Hematopoietic multipotent progenitor cell (in vitro differentiated cells): ENCODE results near the gene SCAF8. TPM values are rescaled to one million over a fixed set of nuclear protein-coding genes. Genes with fewer than 3 reads are reported as not detected.
A peak's percentile ranks its signal among the peaks of the same experiment; 100 is the strongest.

ENCODE experiments used
- DNase-seq, 3 donors: peaks; one replicate each; pipeline ENCODE4 v3.0.0-alpha.2; 2011 to 2015; ENCODE audit warnings: low read depth in 2 of 3, low spot score in 2 of 3
- total RNA-seq: library from RNA; depleted of rRNA; stranded (reverse); fragments of >200 nt; gene quantifications from one replicate; pipeline ENCODE4 v1.2.3, GENCODE V29; 2012

The SCAF8 gene
- total RNA-seq, 1 donor = 18.0 TPM

GRCh38 chr6:154830771-154831170 is 97.6 kb downstream of the SCAF8 start:
- no peak for DNase-seq

DNA sequence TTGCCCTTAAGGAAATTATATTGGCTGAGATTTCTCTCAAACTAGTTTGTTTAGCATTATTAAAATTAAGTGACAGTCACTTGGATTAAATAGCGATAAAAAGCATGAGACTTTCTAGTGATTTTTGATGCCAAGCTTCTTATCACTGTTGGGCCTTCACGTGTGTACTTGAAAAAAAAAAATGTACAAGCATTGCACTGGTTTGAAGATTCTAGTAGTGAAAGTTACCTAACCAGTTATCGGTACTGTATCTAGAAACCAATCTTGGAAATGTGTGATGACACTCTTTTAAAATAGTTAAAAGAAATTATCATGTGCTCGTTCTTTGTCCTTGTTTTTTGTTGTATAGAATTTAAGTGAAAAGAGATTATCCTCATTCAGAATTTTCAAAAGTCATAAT is 102.1 kb downstream of the SCAF8 start:
- DNase-seq = no peak

GRCh38 chr6:154839546-154839945 is 106.3 kb downstream of the SCAF8 start:
- DNase-seq = no peak

GRCh38 chr6:154840363-154840762 is 107.1 kb downstream of the SCAF8 start:
- no peak for DNase-seq

DNA sequence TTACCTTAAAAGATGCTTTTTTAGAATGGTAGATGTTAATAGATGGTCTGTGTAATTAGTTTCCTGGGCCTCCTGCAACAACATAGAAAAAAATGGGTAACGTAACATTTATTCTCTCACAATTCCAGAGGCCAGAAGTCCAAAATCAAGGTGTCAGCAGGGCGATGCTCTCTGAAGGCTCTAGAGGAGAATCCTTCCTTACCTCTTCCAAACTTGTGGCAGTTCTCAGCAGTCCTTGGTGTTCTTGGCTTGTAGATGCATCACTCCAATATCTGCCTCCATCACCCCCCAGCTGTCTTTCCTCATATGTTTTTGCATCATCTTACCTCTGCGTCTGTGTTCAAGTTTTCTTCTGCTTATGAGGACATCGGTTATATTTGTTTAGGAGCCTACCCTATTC is 107.9 kb downstream of the SCAF8 start:
- no peak for DNase-seq

DNA sequence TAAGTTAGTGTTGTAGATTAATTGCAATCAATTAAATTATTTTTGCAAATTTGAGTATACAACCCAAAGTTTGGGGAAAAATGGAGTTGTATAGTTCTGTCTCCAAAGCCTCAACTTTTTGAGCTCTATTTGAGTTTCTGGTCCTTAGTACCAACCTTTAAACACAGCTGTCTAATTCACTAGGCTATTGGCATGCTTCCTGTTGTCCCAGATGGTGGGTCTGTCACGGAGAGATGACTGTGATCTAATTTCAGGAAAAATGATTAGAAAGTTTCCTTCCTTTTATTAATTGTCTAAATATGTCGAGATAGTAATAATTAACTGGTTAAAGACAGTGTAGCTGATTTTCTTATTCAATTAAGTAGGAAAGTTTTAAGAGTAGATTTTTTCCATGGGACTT is 109.6 kb downstream of the SCAF8 start:
- no peak for DNase-seq

- DNase-seq = no peak
Measured at GRCh38 chr6:154847318-154847717, 114.1 kb downstream of the SCAF8 start.

GRCh38 chr6:154848580-154848979 is 115.4 kb downstream of the SCAF8 start:
- DNase-seq = no peak

GRCh38 chr6:154849475-154849874 is 116.3 kb downstream of the SCAF8 start:
- DNase-seq = no peak

DNA sequence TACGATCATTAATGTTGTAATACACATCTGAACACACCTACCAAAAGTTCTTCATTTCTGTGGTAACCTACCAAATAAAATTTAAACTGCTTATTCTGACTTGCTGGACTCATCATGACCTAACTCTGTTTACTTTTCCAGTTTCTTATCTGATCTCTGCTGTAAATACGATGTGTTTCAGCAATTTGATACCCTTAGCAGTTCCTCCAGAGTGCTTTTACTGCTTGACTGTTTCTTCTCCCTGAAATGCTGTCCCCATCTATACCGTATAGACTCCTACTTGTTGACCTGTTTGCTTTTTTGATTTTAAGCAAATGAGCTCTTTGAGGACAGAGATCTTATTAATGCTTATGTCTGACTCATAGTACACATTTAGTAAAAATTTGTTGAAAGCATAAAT is 119.5 kb downstream of the SCAF8 start:
- no peak for DNase-seq

- no peak for DNase-seq
Measured at GRCh38 chr6:154857529-154857928, 124.3 kb downstream of the SCAF8 start.

DNA sequence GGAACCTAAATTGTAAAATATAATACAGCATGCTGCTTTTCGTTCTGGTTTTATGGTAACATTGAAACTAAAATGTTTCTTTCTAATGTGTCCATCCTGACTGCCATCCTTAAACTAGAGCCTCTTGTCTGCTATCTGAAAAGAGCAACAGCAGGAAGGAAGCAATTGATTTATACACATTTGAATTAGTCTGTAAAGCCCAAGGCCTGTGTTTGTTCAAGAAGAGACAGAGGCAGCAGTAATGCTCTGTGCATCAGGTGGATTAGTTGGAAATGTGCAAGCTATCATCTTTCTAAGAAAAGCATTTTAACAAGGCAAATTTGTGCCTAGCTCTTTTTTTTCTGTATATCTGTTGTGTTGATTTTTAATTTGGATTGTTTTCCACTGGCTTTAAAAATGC is 128.6 kb downstream of the SCAF8 start:
- no peak for DNase-seq

DNA sequence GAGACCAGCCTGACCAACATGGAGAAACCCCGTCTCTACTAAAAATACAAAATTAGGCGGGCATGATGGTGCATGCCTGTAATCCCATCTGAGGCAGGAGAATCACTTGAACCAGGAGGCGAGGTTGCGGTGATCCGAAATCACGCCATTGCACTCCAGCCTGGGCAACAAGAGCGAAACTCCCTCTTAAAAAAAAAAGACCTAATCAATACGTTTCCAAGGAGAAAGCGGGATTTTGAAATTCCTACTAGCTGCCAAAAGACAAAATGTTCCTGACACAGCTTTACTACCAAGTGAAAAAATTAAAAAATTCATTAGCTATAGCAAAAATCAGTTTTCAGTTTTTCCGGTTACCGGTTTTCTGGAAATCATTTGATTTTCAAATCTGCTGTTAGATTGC is 129.3 kb downstream of the SCAF8 start:
- no peak for DNase-seq

GRCh38 chr6:154864066-154864430 is 130.8 kb downstream of the SCAF8 start:
- DNase-seq = no peak

DNA sequence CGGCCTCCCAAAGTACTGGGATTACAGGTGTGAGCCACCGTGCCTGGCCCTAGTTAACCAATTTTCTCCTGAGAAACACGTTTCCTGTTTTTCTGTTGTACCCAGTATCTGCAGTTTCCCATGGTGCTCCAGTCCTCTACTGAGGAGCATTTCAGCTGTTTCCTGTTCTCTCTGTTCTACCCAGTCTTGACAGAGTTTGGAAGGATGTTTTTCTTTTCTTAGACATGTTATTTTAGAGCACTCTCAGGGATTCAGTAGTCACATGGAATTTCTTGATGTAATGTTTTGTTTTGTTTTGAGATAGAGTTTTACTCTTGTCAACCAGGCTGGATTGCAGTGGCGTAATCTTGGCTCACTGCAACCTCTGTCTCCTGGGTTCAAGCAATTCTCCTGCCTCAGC is 132.1 kb downstream of the SCAF8 start:
- no peak for DNase-seq

- peak in 2 of 3 donors; percentile 36 to 73 for DNase-seq
Measured at GRCh38 chr6:154868143-154868594, 135.0 kb downstream of the SCAF8 start.

DNA sequence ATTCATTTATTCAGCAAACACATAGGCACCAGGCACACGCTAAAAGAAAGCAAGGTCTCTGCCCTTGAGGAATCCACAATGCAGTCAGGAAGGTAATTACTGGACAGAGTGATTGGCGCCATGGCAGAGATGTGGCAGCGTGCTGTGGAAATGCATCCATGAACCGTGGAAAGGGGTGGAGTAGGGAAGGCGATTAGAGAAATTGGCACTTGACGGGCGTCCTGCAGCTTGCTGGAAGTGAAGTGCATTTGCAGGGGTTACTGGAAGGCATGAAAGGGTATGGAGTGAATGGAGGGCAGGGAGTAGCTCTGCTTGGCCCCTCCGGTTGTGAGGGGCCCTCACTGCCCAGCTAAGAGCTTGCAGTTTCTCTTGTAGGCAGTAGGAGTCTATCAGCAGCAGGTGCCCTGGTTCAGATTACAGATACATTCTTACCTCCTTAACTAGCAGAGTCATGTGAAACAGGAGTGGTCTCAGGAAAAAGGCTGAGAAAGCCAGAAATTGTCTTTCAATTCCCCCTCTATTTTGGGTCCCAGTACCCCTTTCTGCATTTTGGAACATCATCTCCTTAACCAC is 139.4 kb downstream of the SCAF8 start:
- no peak for DNase-seq

- no peak for DNase-seq
Measured at GRCh38 chr6:154873546-154873945, 140.3 kb downstream of the SCAF8 start.

DNA sequence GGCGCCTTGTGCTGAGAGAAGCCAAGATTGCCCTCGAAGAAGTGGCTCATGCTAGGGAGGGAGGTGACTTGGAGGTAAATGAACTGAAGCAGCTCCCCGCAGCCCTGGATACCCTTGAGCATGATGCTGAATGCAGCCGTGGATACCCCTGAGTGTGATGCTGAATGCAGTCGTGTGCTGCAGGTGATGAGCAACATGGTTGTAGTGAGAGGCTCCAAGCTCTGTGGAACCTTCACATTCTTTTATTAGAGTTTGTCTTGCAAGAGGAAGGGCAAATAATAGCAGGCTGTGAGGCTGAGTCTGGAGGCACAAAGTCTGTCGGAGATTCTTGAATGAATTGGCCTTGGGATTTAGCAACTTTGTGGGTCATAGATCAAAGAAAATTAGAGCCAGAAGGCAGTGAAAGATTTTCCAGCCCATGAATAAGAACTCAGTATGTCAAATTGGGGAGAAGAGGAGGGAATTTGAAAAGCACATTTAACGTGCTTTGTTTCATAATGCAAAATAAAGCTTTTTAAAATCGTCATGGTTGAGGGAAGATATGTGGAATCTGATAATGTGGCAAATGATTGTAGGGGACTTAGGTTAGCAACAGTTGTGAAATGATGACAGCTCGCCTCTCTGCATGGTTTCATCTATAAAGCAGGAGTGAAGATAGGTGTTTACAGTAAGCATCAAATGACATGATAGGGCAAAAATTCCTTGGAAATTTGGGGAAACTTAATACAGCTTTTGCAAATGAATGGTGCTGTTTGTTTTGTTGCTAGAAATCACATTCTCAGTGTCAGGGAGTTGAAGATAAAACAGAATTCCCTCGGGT is 141.8 kb downstream of the SCAF8 start:
- no peak for DNase-seq

GRCh38 chr6:154876486-154877280 is 143.5 kb downstream of the SCAF8 start:
- no peak for DNase-seq

DNA sequence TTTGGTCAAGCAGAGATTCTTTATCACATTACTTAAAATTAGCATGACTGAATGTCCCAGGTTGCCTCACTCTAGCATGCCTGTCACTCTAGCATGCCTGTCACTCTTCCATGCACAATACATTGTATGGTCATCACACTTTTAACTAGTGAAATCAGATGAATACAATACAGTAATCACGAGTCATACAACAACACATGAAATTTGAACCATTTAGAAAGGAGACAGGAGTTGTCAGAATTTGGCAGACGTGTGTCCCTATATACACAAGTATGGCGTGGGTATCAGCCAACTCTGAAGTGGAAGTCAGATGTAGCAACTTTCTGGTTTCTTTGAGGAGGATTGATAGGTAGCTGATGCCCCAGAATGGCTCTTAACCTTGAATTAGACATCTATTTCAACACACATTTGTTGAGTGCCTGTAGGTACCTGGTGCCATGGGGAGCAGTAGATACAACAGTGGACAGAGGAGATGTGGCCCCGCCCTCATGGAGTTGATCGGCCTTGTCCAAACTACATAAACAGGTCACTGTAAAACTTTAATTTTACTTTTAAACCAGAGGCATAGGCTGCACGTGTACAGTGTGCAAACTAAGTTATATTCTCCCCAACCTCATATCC is 145.8 kb downstream of the SCAF8 start:
- no peak for DNase-seq
